Measurements from ENCODE around the gene MVP.
A peak's percentile ranks its signal among the peaks of the same experiment; 100 is the strongest.
"Not testable (repeated sequence)": the region's sequence is repeated elsewhere in the genome, so short reads cannot be mapped to it uniquely, and the experiment has no call there.

The MVP gene

DNA sequence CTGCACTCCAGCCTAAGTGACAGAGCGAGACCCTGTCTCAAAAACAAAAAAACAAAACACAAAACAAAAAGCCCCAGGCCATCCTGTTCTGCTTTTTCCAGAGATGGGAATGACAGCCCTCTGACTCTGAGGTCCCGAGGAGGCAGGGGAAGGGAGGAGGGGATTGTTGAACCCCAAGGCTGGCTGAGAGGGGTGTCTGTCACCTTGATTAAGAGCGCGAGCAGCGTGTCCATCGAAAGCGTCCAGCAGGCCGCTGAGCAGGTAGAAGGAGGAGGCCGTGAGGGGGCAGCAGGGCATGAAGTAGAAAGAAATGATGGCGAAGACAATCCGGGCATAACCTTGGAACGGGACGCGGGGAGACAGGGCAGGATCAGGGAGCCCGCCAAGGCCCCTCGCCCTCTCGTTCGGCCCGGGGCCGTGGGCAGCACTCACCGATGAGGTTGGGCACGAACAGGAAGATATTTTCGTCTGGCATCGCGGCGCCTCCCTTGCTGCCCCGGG lies 42.2 kb downstream of the MVP start:
- no peak for DNase-seq (ENCODE audit: low read depth)
- H3K4me3 ChIP-seq (ENCODE audit: low read depth, low read length), result peak overlapping the region; percentile 86
- TF ChIP-seq, protein P1, sequence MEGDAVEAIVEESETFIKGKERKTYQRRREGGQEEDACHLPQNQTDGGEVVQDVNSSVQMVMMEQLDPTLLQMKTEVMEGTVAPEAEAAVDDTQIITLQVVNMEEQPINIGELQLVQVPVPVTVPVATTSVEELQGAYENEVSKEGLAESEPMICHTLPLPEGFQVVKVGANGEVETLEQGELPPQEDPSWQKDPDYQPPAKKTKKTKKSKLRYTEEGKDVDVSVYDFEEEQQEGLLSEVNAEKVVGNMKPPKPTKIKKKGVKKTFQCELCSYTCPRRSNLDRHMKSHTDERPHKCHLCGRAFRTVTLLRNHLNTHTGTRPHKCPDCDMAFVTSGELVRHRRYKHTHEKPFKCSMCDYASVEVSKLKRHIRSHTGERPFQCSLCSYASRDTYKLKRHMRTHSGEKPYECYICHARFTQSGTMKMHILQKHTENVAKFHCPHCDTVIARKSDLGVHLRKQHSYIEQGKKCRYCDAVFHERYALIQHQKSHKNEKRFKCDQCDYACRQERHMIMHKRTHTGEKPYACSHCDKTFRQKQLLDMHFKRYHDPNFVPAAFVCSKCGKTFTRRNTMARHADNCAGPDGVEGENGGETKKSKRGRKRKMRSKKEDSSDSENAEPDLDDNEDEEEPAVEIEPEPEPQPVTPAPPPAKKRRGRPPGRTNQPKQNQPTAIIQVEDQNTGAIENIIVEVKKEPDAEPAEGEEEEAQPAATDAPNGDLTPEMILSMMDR (IDR thresholded peaks at IDR 0.05; ENCODE audit: low read depth, low read length, missing control alignments), result peak; percentile 43
- in situ Hi-C loops (cut with HindIII; ENCODE audit: low sequenced_read_pairs), result loop anchor here (5.0 kb wide), 1 partner anchor 80 kb away; no protein-coding TSS in a partner anchor

DNA sequence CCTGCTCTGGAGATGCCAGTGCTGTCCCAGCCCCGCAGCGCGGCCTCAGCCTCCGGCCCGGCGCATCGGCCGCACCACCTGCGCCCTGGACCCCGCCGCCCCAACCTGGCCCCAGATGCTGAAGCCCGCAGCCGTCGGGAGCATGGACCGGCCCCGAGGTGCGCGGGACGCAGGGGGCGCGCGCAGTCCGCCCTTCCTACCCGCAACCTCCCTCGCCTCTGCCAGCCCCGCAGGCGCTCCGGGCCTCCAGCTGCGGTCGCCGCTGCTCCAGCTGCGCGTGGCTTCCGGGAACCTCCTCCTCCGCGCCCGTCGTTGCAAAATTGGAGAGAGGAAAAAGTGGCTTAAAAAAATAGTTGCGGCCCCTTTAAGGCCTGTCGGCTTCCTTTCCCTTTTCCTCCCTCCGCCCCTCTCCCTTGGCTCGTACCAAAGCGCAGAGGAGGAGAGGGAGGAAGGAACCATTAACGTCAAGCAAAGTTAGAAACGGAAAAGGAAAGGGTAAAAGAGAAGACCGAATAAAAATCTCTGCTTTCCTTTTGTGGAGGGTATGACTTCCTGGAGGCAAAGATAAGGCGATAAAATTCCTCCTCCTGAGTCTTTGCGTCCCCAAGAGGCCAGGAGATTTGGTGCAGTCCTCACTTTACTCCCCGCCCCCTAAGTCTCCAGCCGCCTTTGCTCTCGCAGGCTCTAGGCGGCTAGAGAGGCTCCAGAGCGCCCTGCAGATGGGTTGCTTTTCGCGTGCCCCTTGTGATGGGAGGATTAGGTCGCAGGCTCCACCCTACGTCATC lies 42.8 kb downstream of the MVP start, which contains the start of gene CDIPT:
Gene CDIPT (minus strand): TSS at position 343 of the 785 bp plus-strand sequence. CDS start 369 bp downstream, outside the sequence.
- peak within 1 kb of the TSS; percentile 86 for H3K4me3 ChIP-seq (ENCODE audit: low read depth, low read length)
- peak; percentile 96 for DNase-seq (ENCODE audit: low read depth)
- TF ChIP-seq, protein P1 (IDR thresholded peaks at IDR 0.05; ENCODE audit: low read depth, low read length, missing control alignments), result peak; percentile 76
- in situ Hi-C loops (cut with HindIII; ENCODE audit: low sequenced_read_pairs), result loop anchor here (5.0 kb wide), 1 partner anchor 79 kb away; no protein-coding TSS in a partner anchor

DNA sequence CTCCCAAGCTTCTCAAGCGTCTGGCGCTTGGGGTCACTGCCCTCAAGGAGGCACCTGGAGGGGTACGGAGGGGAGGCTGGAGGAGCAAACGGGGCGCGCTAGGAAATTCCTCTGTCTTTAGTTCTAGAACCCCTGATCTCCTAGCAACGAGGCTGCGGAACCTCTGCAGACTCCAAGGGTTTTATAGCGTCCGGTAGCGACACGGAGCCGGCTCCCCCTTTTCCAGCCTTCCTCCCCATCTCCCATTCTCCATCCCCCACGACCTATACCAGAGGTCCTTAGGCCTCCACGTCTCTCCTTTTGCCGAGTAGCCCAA lies 43.4 kb downstream of the MVP start:
- no peak for DNase-seq (ENCODE audit: low read depth)
- in situ Hi-C loops (cut with HindIII; ENCODE audit: low sequenced_read_pairs), result loop anchor here (5.0 kb wide), 1 partner anchor 79 kb away; no protein-coding TSS in a partner anchor
- H3K4me3 ChIP-seq (ENCODE audit: low read depth, low read length), result peak overlapping the region; percentile 86
- TF ChIP-seq, protein P1 (IDR thresholded peaks at IDR 0.05; ENCODE audit: low read depth, low read length, missing control alignments), result no peak

DNA sequence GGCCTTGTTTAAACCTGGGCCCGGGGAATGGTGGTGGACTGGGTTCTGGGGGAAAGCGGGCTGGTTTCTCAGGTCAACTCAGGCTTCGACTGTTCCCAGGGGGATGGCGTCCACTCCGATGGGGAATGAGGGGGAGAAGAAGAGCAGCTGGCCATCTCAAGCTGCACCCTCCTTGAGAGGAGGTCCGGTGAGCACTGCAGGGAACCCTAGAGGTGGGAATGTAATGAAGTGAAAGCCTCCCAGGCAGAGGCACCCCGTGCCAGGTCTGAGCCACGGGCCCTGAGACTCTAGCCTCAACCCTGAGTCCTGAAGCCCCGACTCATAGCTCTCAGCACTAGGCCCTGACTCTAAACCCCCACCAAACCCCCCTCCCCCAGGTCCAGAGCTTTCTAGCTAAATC lies 43.9 kb downstream of the MVP start:
- TF ChIP-seq, protein P1 (IDR thresholded peaks at IDR 0.05; ENCODE audit: low read depth, low read length, missing control alignments), result no peak
- H3K4me3 ChIP-seq (ENCODE audit: low read depth, low read length), result no peak overlapping the region
- in situ Hi-C loops (cut with HindIII; ENCODE audit: low sequenced_read_pairs), result loop anchor here (5.0 kb wide), 1 partner anchor 78 kb away; no protein-coding TSS in a partner anchor
- DNase-seq (ENCODE audit: low read depth), result no peak

DNA sequence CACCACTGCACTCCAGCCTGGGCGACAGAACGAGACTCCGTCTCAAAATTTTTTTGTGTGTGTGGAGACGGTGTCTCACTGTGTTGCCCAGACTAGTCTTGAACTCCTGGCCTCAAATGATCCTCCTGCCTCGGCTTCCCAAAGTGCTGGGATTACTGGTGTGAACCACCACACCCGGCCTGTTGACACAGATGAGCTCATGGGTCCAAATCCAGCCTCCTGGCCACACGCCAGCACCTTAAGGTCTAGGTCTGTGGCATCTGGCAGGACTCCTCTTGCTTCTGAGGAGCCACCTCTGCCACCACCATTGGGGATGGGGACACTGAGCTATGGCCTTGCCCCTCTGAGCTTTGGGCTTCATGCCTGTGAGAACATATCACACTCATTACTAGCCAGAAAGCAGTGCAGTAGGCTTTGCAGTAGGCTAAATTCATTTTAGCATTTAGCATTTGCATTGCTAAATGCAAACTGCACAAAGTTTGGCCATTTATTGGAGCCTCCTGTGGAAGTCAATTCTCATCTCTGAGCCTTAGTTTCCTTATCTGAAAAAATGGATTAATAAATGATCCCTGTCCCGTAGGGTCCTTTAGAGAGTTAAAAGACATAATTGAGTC lies 48.2 kb downstream of the MVP start:
- in situ Hi-C loops (cut with HindIII; ENCODE audit: low sequenced_read_pairs), result no loop called here
- no peak for DNase-seq (ENCODE audit: low read depth)
- H3K4me3 ChIP-seq (ENCODE audit: low read depth, low read length), result no peak overlapping the region
- TF ChIP-seq, protein P1 (IDR thresholded peaks at IDR 0.05; ENCODE audit: low read depth, low read length, missing control alignments), result no peak

DNA sequence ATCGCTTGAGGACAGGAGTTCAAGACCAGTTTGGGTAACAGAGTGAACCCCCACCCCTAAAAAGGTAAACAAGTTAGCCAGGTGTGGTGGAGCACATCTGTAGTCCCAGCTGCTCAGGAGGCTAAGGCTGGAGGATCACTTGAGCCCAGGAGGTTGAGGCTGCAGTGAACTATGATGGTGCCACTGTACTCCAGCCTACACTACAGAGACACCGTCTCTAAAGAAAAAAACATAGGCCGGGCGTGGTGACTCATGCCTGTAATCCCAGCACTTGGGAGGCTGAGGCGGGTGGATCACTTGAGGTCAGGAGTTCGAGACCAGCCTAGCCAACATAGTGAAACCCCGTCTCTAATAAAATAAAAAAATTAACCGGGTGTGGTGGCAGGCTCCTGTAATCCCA lies 48.8 kb downstream of the MVP start:
- DNase-seq (ENCODE audit: low read depth); in situ Hi-C loops (cut with HindIII; ENCODE audit: low sequenced_read_pairs): not testable (repeated sequence)

More for the DNA sequence above, 48.8 kb downstream of the MVP start:
- H3K4me3 ChIP-seq (ENCODE audit: low read depth, low read length), result not testable (repeated sequence)
